Effector CD8-positive, alpha-beta T cell (primary cell): ENCODE measurements around the gene RAI1.

ENCODE experiments used
- DNase-seq: peaks from one replicate; lab custom pipeline; 2025; lab: John Stamatoyannopoulos, UW

The RAI1 gene

GRCh38 chr17:17847118-17847689, 165.9 kb downstream of the RAI1 start:
- DNase-seq = no peak

- no peak for DNase-seq
Measured at GRCh38 chr17:17847726-17848125, 166.5 kb downstream of the RAI1 start.

GRCh38 chr17:17848311-17849082, 167.2 kb downstream of the RAI1 start:
- no peak for DNase-seq

GRCh38 chr17:17849147-17849820, 168.0 kb downstream of the RAI1 start:
- peak; percentile 58 for DNase-seq

- DNase-seq = peak; percentile 50
Measured at GRCh38 chr17:17849845-17850373, 168.7 kb downstream of the RAI1 start.

DNA sequence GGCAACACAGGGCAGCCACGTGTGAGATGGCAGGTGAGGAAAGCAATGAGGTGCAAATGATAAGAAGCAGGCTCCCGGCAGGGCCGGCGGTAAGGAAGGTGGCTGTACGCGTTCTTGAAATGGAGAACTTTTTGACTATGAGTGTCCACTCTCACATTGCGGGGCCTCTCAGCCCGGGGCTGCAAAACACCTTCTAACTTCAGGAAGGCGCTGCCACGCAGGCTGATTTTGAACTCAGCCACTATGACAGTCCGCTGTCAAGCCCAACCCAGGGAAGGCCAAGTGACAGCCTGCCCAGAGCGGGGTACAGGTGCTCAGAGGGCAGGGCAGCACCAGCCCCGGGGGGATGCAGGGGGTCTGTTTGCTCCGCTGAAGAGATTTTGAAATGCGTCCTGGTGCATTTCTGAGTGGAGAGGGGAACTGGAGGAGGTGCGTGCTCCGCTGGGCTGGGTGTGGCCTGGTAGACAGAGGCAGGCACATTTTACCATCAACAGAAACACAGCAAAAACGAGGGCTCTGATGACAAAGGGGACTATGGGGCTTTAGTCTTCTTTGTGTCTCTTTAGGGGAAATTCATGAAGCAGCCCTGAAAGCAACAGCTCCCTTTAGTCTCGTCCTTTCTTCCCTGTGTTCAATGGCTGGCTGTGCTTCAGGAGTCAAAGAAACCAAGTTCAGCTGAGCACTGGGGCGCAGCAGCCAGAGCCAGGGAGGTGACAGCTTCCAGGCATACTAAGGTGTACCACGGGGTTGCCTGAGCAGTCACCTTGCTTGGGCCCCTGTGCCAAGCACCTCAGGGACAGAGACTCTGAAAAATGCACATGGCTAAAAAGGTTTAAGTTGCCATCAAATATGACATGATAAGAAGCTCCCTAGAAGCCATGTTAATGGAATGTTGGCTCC, 170.1 kb downstream of the RAI1 start:
- no peak for DNase-seq

- no peak for DNase-seq
Measured at GRCh38 chr17:17852930-17853329, 171.7 kb downstream of the RAI1 start.

- DNase-seq = no peak
Measured at GRCh38 chr17:17853811-17854447, 172.7 kb downstream of the RAI1 start.

- no peak for DNase-seq
Measured at GRCh38 chr17:17855976-17856375, 174.7 kb downstream of the RAI1 start.

DNA sequence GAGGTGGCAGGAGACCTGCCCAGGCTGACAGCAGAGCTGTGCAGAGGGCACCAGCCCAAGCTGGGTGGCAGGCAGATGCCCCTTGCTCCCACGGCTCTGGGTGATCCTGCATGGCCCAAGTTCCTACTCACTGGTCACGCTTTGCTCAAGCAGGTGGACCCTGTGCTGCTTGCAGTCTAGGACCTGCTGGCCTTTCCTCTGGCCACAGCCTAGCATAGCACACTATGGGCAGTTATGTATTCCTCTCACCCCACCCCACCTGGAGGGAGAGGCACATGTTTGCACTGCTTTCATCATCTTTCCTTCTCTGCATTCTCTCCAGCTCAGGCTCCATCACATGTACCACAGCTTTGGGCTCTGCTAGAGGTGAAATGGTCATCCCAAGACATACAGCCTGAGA, 175.1 kb downstream of the RAI1 start:
- no peak for DNase-seq

DNA sequence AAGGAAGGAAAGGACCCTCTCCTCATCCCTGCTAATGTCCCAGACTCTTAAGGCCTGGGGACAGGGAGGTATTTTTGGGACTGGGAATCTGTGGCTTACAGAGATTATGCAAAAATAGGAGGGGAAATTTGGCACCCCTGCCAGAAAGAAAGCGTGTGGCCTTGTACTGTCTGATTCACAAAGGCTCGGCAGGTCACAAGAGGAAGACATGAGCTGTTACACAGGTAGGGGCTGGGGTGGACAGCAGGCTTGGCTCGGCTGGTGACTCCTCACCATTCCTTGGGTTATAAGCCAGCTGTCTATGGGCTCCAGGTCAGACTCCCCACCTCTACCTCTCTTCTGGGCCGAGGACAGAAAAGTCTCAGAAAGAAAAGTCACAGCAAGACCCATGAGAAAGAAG, 176.2 kb downstream of the RAI1 start:
- no peak for DNase-seq

GRCh38 chr17:17859909-17860765, 178.9 kb downstream of the RAI1 start:
- DNase-seq = peak; percentile 62

DNA sequence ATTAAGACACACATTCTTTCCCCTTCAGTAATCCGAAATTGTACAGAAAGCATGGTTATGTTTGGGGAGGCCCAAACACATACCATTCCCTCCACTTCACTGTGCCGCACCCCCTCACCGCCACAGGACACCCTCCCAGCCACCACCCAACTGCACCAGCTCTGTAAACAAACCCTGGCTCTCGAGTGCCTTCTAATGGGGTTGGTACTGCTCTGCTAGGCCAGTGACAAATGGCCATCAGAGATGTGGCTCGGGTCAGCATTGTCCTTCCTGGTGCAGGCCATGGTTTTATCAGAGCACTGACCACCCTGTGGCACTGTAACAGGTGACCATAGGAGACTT, 179.5 kb downstream of the RAI1 start:
- DNase-seq = no peak
